Retinal pigment epithelial cell (primary cell): ENCODE data around the gene RCOR1.

Experiments used
- DNase-seq: peaks from one replicate; pipeline ENCODE4 v3.0.0-alpha.2; 2010; ENCODE audit warnings: low read depth
- H3K4me3 ChIP-seq: 2 replicates; pipeline ENCODE4 v1.5.1; 2011; ENCODE audit warnings: mild to moderate bottlenecking, low read length, control low read depth, moderate library complexity
- TF ChIP-seq, protein P1 (sequence below): conservative IDR thresholded peaks from 2 replicates; pipeline ENCODE4 v1.5.1; 2011; ENCODE audit warnings: low read depth, low read length, control low read depth, inconsistent platforms

The RCOR1 gene

DNA sequence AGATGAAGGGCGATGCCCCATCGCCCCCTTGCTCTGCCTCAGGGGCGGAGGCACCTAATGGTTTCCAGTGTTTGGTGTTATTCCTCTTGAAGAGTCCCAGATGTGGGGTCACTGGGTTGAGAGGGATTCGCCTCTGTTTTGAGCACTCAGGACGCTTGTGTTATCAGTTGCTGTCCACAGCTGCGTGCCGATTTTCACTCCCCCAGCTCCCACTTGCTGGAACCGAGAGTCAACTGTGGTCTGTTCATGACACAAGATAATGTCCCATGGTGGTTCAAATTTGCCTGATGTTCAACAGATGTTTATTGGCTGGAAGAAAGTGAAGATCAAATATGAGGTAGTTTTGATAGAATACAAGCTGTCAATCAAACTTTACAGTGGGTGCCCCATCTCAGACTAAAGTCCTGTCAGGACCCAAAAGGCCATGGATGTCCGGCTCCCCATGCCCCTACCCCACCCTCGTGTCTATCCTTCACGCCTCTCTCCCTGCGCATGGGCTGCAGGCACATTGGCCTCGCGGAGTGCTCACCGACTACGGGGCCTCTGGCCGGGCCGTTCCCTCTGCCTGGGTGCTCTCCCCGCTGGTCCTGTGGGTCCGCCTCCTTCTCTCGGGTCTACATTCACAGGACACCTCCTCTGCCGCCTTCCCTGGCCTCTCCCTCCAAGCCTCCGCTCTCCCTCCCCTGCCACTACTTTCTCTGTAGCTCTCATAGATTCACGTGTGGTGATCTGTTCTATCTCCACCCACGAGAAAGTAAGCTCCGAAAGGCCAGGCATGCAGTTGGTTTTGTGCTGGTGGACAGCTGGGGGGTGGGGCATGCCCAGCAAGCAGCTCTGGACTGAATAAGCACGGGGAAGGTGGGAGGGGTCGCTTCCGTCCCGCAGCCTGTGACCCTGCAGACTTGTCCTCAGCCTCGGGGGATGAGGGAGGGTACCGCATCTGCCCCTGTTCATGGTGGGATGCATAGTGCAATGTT is 178.0 kb downstream of the RCOR1 start:
- DNase-seq: no peak
- H3K4me3 ChIP-seq: no peak overlapping the region
- TF ChIP-seq, protein P1, sequence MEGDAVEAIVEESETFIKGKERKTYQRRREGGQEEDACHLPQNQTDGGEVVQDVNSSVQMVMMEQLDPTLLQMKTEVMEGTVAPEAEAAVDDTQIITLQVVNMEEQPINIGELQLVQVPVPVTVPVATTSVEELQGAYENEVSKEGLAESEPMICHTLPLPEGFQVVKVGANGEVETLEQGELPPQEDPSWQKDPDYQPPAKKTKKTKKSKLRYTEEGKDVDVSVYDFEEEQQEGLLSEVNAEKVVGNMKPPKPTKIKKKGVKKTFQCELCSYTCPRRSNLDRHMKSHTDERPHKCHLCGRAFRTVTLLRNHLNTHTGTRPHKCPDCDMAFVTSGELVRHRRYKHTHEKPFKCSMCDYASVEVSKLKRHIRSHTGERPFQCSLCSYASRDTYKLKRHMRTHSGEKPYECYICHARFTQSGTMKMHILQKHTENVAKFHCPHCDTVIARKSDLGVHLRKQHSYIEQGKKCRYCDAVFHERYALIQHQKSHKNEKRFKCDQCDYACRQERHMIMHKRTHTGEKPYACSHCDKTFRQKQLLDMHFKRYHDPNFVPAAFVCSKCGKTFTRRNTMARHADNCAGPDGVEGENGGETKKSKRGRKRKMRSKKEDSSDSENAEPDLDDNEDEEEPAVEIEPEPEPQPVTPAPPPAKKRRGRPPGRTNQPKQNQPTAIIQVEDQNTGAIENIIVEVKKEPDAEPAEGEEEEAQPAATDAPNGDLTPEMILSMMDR: no peak

DNA sequence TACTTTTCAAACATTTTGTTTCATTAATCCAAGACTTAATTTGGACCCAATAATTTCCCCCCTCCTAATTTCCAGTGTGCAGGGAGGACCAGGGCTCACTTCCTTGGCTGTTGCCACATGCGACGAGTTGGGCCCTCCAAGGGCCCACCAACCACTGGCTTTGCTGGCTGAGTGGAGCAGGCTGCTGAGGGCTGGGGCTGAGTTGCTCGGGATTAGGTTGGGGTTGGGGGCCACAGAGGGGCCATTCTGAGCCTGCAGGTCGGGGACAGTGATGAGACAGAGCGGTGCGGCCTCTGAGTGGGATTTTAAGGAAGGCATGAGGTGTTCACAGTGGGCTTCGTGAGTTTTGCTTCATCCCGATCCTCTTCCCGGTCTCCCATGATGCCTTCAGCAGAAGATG is 178.7 kb downstream of the RCOR1 start:
- H3K4me3 ChIP-seq: no peak overlapping the region
- TF ChIP-seq, protein P1: no peak
- no peak for DNase-seq

DNA sequence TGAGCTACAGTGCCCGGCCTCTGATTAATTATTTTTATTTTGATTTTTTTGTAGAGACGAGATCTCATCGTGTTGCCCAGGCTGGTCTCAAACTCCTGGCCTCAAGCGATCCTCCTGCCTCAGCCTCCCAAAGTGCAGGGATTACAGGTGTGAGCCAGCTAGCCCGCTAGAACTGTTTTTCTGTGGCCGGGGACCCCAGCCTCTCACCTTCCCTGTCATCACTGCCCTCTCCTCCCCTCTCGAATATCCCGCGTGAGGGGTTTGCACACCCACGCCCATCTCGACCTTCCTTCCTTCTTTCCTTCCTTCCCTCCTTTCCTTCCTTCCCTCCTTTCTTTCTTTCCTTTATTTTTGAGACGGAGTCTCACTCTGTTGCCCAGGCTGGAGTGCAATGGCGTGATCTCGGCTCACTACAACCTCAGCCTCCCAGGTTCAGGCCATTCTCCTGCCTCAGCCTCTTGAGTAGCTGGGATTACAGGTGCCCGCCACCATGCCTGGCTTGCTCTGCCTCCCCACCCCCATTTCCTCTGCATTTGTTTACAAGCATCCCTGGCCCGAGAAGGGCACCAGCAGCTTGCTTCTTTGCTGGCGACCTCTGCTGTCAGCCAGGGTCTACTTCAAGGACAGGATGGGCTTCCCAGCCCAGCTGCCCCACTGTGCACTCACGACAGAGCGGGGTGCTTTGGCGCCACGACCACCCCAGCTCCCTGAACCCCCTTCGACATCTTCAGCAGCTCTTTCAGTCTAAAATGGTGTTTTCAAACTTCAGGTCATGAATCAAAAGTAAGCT is 180.5 kb downstream of the RCOR1 start:
- no peak overlapping the region for H3K4me3 ChIP-seq
- TF ChIP-seq, protein P1: peak; percentile 41
- DNase-seq: no peak

DNA sequence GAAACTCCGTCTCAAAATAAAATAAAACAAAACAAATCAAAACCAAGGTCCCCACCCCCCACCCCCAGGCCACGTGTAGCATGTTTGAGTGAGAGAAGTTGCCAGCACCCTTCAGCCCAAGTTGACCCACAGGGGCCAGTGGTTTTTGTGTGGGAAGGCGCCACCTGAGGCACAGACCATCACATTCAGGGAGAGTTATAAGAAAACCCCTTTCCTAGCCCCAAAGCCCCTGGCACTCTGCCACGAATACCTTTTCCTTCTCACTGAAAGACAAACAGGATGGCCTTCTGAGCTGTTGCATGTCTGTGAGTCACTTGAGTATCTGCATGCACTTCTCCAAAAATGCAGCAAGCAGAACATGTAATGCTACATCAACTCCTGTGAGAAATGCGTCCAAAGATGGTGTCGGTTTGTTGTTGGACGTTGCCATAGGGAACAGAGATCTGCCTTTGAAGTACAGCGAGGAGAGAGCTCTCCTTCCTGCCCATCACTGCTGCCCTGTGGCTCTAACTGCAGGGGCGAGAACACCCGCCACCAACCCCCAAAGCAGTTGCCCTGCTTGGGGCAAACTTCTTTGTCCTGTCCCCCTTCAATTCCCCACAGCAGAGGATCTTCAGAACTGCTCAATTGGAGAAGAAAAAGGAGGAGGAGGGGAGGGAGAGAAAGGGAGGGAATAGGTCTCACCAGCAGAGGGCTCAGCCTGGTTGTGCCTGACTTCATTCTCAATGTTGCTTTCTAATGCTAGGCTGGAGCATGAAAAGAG is 182.1 kb downstream of the RCOR1 start:
- DNase-seq: no peak
- H3K4me3 ChIP-seq: no peak overlapping the region
- TF ChIP-seq, protein P1: peak; percentile 94

DNA sequence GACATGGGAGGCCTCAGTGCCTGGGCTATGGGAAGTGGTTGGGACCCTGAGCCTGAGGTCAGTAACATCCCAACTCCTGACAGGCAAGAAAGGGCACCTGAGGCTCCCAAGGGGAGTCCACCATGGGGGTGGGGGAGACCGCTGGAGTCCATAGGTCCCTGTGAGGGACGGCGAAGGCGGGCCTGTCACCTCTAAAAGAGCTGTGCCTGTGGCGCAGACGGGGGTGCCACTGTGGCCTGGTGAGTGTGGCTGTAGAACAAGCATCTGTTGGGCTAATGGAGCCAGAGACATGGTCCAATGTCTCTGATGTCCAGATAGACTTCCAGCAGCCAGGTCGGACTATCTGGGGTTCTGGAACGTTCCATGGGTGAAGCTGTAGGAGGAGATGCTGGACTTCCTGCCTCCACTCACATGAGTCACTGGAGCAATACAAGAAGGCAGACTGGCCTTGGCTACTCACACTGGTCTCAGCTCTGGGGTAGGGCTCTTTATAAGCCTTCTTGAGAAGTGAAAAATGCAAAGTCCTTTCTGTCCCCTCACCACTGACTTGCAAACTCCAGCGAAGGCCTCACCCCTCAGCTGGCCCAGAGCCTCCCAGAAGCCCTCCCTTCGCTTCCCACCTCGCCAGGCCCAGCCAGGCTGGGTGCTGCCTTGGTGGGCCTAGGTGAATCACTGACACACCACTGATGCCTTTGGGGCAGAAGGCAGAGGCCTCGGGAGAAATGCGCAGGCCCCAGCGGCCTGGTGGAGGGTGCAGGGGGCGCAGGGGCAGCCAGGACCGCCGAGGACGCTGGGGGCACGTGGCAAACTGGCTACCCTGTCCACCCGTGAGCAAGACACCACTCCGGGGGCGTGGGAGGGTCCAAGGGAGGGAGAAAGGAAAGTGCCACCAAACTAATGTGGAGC is 183.7 kb downstream of the RCOR1 start:
- TF ChIP-seq, protein P1: no peak
- DNase-seq: no peak
- H3K4me3 ChIP-seq: no peak overlapping the region
